ENCODE data around the gene LANCL2.
"Not testable (repeated sequence)": the region's sequence is repeated elsewhere in the genome, so short reads cannot be mapped to it uniquely, and the experiment has no call there.

Gene LANCL2

GRCh38 chr7:55438757-55439525 lies 73.8 kb downstream of the LANCL2 start:
- DNase-seq, result no peak

- DNase-seq, result no peak
Observed at GRCh38 chr7:55439627-55440026, 74.5 kb downstream of the LANCL2 start.

GRCh38 chr7:55440040-55440690 lies 75.0 kb downstream of the LANCL2 start:
- DNase-seq, result no peak

- DNase-seq, result no peak
Observed at GRCh38 chr7:55441002-55441401, 75.9 kb downstream of the LANCL2 start.

- DNase-seq, result no peak
Observed at GRCh38 chr7:55441774-55442522, 76.8 kb downstream of the LANCL2 start.

GRCh38 chr7:55444786-55445185 lies 79.6 kb downstream of the LANCL2 start:
- no peak for DNase-seq

GRCh38 chr7:55448526-55448925 lies 83.4 kb downstream of the LANCL2 start:
- no peak for DNase-seq

GRCh38 chr7:55449205-55449991 lies 84.3 kb downstream of the LANCL2 start:
- DNase-seq, result no peak

GRCh38 chr7:55449992-55450535 lies 84.9 kb downstream of the LANCL2 start:
- DNase-seq, result no peak

GRCh38 chr7:55452971-55453370 lies 87.8 kb downstream of the LANCL2 start:
- no peak for DNase-seq

GRCh38 chr7:55457801-55458200 lies 92.7 kb downstream of the LANCL2 start:
- DNase-seq, result no peak

- DNase-seq, result no peak
Observed at GRCh38 chr7:55458351-55458750, 93.2 kb downstream of the LANCL2 start.

- DNase-seq, result no peak
Observed at GRCh38 chr7:55463686-55464262, 98.6 kb downstream of the LANCL2 start.

GRCh38 chr7:55464422-55464821 lies 99.3 kb downstream of the LANCL2 start:
- no peak for DNase-seq

GRCh38 chr7:55465691-55466090 lies 100.6 kb downstream of the LANCL2 start:
- DNase-seq, result no peak

GRCh38 chr7:55467047-55467593 lies 102.0 kb downstream of the LANCL2 start:
- no peak for DNase-seq

GRCh38 chr7:55468495-55468894 lies 103.4 kb downstream of the LANCL2 start:
- DNase-seq, result no peak

- DNase-seq, result peak; percentile 36
Observed at GRCh38 chr7:55469271-55469681, 104.1 kb downstream of the LANCL2 start.

GRCh38 chr7:55469721-55470120 lies 104.6 kb downstream of the LANCL2 start:
- no peak for DNase-seq

GRCh38 chr7:55470261-55470660 lies 105.1 kb downstream of the LANCL2 start:
- no peak for DNase-seq

GRCh38 chr7:55471594-55471993 lies 106.5 kb downstream of the LANCL2 start:
- DNase-seq, result not testable (repeated sequence)

GRCh38 chr7:55472406-55472805 lies 107.3 kb downstream of the LANCL2 start:
- DNase-seq, result not testable (repeated sequence)
